HFF-Myc (cell line): ENCODE results near the gene CCL19.

Experiments used
- DNase-seq: peaks from one replicate; pipeline ENCODE4 v3.0.0-alpha.2; 2011; ENCODE audit warnings: low read depth; ENCODE audit errors: extremely low read depth
- H3K4me3 ChIP-seq: replicated peaks from 2 replicates; pipeline ENCODE4 v1.5.1; 2011; ENCODE audit warnings: low read depth, mild to moderate bottlenecking, control low read depth, low read length
- CTCF ChIP-seq: IDR thresholded peaks from 2 replicates; pipeline ENCODE4 v1.5.1; 2012; ENCODE audit warnings: mild to moderate bottlenecking, low read depth, low read length, control low read depth; ENCODE audit errors: missing control alignments

Gene CCL19

GRCh38 chr9:34693560-34693959 is 2.5 kb upstream of the CCL19 start:
- no peak overlapping the region for H3K4me3 ChIP-seq
- TF ChIP-seq CTCF: no peak
- DNase-seq: no peak

DNA sequence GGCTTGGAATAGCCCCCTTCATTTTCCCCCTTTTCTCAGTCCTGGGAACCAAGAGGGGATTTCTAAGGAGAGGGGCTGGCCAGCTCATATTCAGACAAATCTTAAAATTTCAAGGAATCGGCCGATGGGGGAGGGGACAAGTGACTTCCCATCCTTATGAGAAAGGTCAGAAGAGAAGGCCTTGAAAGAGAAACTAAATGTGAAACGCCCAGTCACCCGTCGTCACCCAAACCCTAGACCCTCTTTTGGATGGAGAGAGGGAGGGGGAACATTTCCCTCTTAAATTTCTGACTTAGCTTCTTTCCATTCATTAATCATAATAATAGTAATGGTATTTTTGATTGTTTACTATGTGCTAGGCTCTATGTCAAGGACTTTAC is 850 bp upstream of the CCL19 start:
- no peak for TF ChIP-seq CTCF
- DNase-seq: no peak
- no peak overlapping the region for H3K4me3 ChIP-seq

- DNase-seq: no peak
- no peak overlapping the region for H3K4me3 ChIP-seq
- TF ChIP-seq CTCF: no peak
These were observed 1.6 kb downstream of the CCL19 start for GRCh38 chr9:34689512-34689911.

DNA sequence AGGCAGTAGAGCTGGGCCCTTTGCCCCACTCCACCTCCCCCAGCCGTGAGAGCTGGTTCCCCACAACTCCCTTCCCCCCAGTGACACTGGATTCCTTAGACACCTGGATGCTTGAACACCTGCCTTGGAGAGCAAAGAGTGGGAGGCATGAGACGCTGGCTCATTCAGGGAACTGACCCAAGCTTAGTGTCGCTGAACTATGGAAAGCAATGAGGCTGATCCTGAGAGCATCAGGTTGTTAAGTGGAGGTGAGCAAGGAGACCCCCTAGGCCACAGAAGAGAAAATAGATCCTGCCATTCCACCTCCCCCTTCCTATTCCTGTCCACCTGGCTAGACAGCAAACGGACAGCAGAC is 2.0 kb downstream of the CCL19 start:
- TF ChIP-seq CTCF: no peak
- H3K4me3 ChIP-seq: no peak overlapping the region
- DNase-seq: no peak

GRCh38 chr9:34688329-34689115 is 2.6 kb downstream of the CCL19 start:
- no peak overlapping the region for H3K4me3 ChIP-seq
- DNase-seq: no peak
- no peak for TF ChIP-seq CTCF

- DNase-seq: no peak
- H3K4me3 ChIP-seq: no peak overlapping the region
- TF ChIP-seq CTCF: no peak
These were observed 3.6 kb downstream of the CCL19 start for GRCh38 chr9:34687276-34688030.

DNA sequence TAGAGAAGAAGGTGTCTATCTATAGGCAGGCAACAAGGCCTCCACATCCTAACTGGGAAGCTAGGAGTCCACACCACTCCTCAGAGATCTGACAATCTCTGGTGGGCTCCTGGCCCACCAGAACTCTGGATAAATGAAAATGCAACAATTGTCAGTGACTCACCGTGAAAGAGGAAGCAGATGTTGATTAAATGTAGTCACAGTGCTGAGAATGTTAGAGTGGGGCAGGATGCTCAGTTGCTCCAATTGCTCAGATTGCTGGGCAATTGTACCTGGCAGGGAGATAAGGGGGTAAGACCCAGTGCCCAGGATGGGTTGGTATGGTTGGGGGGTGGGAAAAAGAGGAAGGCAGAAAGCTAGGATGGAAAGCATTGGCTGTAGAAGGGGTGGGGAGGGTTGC is 4.3 kb downstream of the CCL19 start:
- no peak overlapping the region for H3K4me3 ChIP-seq
- no peak for TF ChIP-seq CTCF
- DNase-seq: no peak
